Erythroblast (primary cell): ENCODE data around the gene HEXD.
"Not testable (repeated sequence)": the region's sequence is repeated elsewhere in the genome, so short reads cannot be mapped to it uniquely, and the experiment has no call there.

Experiments
- DNase-seq, 2 experiments: peaks; one replicate each; lab custom pipeline; 2025; lab: John Stamatoyannopoulos, UW
- GATA1 ChIP-seq: IDR thresholded peaks from 2 replicates; pipeline ENCODE4 v1.6.1; 2011; ENCODE audit warnings: low read depth, mild to moderate bottlenecking, control low read depth, low read length, moderate library complexity
- POLR2A ChIP-seq: IDR thresholded peaks from 2 replicates; pipeline ENCODE4 v1.6.1; 2011; ENCODE audit warnings: mild to moderate bottlenecking, low read length

Gene HEXD

GRCh38 chr17:82376042-82376730 is 42.0 kb upstream of the HEXD start:
- DNase-seq, result no peak
- TF ChIP-seq POLR2A (no peak), GATA1 (no peak)

- DNase-seq, result not testable (repeated sequence)
These were observed 40.9 kb upstream of the HEXD start for GRCh38 chr17:82377294-82377693.

GRCh38 chr17:82377924-82378740 is 40.0 kb upstream of the HEXD start:
- no peak for DNase-seq
- TF ChIP-seq GATA1 (no peak), POLR2A (no peak)

GRCh38 chr17:82378741-82379021 is 39.5 kb upstream of the HEXD start:
- DNase-seq, result no peak
- TF ChIP-seq GATA1, result no peak
- TF ChIP-seq POLR2A, result no peak

GRCh38 chr17:82380860-82381702 is 37.1 kb upstream of the HEXD start:
- no peak for DNase-seq
- TF ChIP-seq GATA1 (no peak), POLR2A (no peak)

- DNase-seq, result not testable (repeated sequence)
These were observed 36.5 kb upstream of the HEXD start for GRCh38 chr17:82381703-82382009.

- DNase-seq, result not testable (repeated sequence)
These were observed 35.8 kb upstream of the HEXD start for GRCh38 chr17:82382220-82382932.

- DNase-seq, result no peak
- TF ChIP-seq GATA1, result no peak
- TF ChIP-seq POLR2A, result no peak
These were observed 35.3 kb upstream of the HEXD start for GRCh38 chr17:82382933-82383255.

- DNase-seq, result no peak
- TF ChIP-seq POLR2A, result no peak
- no peak for TF ChIP-seq GATA1
These were observed 34.7 kb upstream of the HEXD start for GRCh38 chr17:82383411-82383810.

GRCh38 chr17:82384051-82384729 is 34.0 kb upstream of the HEXD start:
- no peak for DNase-seq
- no peak for TF ChIP-seq POLR2A
- no peak for TF ChIP-seq GATA1

GRCh38 chr17:82384730-82385481 is 33.2 kb upstream of the HEXD start:
- TF ChIP-seq POLR2A (no peak), GATA1 (no peak)
- peak in 1 of 2 experiments; percentile 17 for DNase-seq

GRCh38 chr17:82385559-82386254 is 32.4 kb upstream of the HEXD start:
- no peak for DNase-seq
- no peak for TF ChIP-seq POLR2A
- TF ChIP-seq GATA1, result no peak
